HPDE6-E6E7 (cell line): Measurements from ENCODE around the gene TOX4.

ENCODE experiments used
- DNase-seq: peaks from one replicate; pipeline ENCODE4 v3.0.0; 2011; ENCODE audit warnings: missing footprints; ENCODE audit errors: extremely low spot score

The TOX4 gene

DNA sequence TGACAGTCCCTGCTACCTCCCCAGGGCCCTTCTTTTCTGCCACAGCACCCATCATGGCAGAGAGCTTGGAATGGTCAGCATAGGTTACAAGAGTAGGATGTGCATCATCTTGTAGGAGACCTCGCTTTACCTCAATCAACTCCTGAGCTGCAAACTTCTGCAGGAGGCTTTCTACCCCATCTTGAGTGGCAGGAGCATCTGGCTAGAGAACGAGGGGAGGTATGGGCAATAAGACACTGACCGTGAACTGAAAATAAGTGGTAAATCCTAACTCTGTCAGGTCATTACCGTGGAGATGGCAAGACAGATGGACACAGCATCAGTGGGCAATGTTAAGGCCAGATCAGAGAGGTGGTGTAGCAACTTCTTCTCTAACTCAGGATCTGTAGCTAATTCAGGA lies 26.4 kb downstream of the TOX4 start:
- no peak for DNase-seq

DNA sequence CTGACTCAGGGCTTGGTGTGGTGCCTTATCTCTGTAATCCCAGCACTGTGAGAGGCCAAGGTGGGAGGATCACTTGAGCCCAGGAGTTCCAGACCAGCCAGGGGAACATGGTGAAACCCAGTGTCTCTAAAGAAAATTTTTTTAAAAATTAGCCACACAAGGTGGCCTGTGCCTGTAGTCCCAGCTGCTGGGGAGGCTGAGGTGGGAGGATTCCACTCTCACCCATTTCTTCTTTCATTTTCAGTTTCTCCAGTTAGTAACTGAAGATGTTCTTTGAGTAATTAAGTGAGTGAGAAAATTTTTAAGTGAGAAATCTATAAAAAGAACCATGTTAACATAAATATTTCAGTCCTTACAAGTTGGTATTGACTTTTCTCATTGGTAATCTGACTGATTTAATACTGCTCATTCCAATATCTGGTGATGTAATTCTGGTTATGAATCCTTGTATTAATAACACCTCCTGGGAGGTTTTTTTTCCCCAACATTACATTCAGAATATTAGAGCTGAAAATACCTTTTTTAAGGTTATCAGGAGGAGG lies 28.1 kb downstream of the TOX4 start:
- no peak for DNase-seq

DNA sequence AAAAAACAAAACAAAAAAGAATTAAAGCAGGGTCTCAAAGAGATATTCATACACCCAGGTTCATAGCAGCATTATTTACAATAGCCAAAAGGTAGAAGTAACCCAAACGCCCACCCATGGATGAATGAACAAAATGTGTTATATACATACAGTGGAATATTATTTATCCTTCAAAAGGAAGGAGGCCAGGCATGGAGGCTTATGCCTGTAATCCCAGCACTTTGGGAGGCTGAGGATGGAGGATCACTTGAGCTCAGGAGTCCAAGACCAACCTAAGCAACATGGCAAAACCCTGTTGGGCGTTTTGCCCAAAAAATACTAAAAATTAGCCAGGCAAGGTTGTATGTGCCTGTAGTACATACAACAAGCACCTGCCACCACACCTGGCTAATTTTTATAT lies 29.6 kb downstream of the TOX4 start:
- DNase-seq: no peak

DNA sequence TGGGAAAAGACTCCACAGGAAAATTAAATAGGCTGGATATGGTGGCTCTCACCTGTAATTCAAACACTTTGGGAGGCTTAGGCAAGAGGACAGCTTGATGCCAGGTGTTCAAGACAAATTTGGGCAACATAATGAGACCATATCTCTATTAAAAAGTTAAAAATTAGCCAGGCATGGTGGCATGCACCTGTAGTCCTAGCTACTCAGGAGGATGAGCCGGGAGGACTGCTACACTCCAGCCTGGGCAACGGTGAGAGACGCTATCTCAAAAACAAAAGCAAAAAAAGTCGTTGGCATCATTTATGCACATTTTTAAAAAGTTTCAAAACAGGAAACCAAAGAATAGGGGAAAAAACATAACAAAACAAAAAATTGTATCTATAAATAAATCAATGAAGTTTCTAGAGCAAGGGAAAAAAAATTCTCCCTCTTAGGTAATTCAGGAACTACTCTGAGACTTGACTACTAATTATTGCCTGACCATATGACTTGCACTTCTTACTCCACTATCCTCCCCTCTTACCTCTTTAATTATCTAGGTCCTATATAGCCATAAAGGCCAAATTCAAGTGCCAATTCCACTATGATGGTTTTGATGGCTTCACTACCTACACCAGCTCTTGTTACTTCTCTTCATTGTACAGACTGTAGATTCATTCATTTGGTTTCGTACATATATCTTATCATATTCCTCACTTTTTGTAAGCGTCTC lies 32.6 kb downstream of the TOX4 start:
- DNase-seq: no peak

DNA sequence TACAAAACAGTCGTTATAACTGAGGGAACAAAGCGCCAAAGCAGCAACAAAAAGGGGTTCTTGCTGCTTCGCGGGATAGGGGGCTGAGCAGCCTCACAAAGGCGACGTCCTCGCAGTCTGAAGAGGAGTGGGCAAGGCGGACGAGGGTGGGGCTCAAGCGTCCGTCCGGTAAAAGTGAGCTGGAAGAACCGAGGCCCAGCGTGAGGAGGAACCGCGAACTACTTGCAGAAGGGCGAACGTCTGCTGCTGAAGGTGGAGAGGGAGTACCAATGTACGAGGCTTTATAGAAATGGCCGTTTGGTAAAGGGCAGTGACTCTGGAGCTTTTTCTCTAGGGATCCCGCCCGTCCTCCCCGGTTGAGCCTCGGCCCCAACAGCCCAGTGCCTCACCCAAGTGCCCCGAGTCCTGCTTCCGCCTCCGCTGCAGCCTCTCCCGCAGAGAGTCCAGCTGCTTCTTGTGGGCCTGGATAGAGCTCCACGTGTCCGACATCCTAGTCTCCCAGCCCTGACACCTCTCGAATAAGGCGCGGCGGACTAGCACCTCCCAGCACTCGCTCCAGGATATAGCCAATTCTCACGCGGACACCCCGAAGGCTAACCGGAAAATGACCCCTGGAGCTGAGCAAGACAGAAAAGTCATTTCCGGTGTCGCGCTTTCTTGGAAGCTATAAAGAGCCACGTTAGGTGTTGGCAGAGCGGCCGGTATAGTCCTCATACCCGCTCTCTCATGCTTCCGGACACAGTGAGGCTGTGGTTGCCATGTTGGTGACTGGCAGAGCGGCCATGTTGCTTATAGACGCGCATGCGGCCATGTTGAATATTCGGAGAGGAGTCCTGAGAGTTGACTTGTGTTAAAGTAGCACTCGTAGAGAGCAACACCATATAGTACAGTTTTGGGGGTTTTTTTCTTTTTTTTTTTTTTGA lies 34.0 kb downstream of the TOX4 start, which contains the start of gene METTL3:
METTL3 (minus strand) TSS at position 606 of the 923 bp plus-strand sequence; CDS start at position 489, 117 bp downstream.
- DNase-seq: peak; percentile 92

DNA sequence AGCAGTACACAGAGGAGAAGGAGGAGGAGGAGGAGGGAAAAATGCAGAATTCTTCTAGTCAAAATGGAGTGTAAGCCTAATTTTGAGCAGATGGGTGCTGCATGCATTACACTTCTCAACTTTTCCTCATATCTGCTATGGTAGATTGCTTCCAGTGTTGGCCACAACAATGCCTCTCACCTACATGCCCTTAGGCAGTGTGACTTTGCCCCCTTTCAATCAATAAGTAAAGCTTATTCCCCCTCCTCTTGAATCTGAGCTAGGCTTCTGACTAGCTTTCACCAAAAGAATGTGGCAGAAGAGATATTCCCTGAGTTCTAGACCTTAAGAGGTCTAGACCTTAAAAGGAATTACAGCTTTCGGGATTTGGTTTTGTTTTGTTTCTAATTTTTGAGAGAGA lies 37.3 kb downstream of the TOX4 start:
- no peak for DNase-seq

DNA sequence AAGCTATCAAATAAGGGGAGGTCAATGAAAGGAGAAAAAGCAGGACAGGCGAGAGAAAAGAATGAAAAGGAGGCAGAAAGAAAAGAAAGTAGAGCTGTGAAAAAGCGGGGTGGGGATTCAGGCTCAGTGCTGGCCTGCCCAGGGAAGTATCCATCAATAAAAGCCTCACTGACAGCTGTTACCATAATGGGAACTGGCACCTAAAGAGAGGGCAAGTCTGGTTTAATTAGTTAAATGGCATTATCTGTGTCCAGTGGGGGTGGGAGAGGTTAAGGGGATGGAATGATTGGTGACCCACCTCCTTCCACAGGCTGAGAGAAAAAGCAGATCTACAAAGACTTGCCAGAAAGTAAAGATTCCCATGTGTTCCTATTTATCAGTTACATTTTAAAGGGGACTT lies 41.7 kb downstream of the TOX4 start:
- DNase-seq: no peak

DNA sequence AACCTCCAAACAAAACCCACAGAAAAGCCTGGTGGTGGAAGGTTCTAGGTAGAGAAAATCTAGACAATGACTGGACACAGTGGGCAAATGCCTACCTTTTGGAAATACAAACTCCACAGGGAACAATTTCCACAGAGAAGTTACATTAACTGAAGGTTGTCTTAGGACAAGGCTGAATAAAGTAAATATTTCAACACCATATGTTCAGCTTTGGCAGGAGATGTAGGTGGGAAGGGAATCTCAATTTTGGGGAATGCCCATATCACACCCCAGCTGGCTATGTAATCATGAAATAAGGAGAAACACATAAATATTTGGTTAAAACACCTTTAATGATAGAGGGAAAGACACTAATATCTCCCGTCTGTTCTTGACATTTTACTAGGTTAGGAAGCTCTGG lies 43.8 kb downstream of the TOX4 start:
- DNase-seq: no peak

DNA sequence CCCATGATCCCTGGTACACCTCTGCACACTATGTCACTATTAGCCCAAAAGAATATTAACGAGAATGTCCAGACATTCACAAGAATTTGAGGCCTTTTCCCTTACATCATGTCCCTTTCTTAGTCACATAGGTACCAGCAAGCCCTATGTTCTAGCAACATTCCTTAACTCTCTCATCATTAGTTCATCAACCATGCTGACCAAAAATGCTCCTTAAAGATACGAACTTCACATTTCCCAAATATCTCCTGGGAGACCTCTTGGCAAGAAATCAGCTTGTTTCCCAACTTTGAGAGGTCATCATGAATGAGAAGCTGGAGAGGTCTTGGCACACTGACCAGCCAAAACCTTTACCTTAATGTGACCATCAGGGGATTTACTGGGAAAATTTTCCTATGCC lies 44.5 kb downstream of the TOX4 start:
- DNase-seq: no peak

DNA sequence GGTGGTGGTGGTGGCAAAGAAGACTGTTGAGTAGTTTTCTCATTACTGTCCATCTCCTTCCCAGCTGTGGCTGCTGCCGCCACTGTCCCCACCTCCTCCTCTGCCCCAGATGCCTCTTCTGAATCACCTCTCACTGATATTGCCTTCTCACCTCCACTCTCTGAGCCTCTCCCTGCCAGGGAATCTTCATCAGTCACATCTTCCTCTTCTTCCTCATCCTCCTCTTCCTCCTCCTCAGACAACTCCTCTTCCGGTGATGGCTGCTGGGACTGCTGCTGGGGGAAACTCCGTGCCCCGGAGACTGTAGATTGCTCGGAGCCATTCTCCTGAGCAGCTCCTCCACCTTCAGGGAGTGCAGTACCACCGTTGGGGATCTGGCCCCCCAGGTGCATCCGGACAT lies 46.2 kb downstream of the TOX4 start:
- DNase-seq: no peak

DNA sequence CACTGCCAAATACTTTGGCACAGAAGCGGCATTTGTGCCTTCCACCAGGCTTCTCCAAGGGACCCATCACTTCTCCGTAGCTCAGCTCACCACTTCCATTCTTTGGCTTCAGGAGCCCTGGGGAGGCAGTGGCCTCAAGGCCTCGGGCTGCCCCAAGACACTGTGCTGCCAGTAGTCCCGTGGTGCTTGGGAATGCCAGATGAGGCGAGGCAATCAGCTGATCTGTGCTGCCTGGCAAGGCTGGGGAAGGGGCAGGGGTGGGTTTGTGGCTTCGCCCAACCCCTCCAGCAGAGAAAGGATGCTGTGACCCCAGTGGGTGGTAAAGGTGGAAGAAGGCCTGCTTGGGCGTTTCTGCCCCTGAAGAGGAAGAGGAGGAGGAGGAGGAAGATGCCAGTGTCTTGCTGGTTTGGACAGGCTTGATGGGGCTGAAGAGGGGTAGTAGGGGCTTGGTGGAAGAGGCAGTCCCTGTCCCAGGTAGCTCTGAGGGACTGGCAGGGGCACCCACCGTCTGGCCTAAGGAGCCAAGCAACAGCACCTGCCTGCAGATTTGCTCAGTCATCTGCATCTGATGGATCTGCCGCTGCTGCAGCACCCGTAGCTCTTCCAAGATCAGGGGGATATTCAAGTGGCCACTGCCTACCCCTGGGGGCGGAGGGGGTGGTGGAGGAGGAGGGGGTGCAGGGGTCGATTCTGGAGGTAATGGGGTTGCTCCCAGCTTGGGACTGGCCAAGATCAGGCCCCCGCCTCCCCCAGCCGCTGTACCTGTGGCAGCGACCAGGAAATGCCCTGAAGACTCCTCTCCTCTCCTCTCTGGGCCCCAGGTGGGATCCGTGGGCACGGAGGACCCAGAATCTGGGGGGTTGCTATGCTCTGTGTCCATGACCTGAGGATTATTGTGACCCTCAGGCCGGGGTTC lies 47.8 kb downstream of the TOX4 start:
- no peak for DNase-seq

DNA sequence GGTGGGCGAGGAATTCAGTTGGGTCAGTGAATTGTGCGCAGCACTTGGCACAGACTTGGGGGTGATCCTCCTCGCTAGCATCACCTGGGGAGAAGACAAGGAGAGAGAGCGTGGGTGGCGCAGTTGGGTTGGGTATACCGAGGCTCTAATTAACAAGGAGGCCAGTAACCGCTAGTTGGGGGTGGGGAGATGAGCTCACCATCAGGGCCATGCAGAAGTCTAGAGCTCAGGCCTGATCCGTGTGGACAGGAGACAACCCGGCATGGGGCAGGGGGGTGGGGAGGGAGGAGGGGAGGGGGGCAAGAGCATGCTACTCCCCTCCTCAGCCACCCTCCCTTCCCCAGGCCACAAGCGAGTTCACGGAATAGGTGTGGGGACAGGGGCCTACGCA lies 48.6 kb downstream of the TOX4 start:
- DNase-seq: no peak

DNA sequence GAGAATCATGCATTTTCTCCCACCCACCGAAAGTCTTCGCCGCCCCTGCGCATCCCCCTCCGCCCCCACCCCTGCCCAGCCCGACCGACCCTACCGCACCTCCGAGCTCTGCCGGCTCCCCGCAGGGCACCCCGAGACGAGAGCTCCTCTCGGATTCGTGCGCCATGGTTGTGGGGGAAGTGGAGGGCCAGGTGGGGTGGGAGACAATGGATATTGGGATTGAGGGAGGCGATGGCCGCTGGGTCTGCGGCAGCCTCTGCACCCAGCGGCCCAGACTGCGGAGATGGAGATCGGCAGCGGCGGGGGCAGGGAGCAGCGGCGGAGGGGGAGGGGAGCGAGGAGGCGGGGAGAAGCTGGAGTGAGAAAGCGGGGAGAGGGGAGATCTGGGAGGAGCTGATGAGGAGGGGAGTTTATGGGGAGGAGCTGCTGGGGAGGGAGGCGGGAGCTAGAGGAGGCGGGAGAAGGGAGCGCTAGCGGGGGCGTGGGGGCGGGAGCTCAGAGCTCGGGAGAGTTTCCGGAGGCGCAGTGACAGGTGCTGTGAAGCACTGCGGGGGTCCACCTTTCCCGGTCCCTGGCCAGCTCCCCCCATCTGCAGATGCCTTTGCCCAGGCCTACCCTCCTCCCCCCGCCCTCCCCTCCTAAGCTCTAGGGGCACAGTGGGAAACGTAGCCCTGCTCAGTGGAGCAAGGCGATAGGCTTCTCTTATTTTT lies 49.1 kb downstream of the TOX4 start, which contains the start of gene SALL2:
SALL2 (minus strand) TSS at position 385 of the 710 bp plus-strand sequence; CDS start at position 166, 219 bp downstream.
- no peak for DNase-seq

DNA sequence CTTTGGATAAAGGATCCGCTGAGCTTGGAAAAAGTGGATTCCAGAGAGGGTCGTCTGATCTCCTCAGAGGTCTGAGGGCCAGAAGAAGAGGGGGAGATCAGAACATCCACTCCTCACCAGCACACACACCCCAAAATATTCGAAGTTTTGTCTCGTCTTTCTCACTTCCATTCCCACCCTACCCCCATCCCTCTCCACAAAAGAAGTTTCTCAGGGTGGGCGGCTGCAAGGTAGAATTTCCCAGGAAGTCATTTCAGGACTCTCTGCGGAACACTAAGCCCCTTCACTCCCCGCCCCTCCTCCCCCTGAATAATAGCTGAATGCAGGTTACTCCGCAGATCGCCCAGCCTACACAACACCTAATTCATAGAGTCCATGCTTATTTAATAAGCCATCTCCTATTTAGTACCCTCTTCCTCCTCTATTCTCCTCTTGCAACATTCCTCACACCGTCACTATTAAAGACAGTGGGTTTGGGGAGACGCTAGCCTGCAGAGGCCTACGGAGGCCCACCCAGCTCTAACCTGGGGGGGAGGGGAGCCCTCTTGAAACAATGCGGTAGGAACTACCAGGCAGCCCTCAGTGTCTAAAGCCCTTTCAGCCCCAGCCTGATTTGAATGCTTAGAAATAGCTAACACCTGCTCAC lies 49.8 kb downstream of the TOX4 start:
- no peak for DNase-seq

DNA sequence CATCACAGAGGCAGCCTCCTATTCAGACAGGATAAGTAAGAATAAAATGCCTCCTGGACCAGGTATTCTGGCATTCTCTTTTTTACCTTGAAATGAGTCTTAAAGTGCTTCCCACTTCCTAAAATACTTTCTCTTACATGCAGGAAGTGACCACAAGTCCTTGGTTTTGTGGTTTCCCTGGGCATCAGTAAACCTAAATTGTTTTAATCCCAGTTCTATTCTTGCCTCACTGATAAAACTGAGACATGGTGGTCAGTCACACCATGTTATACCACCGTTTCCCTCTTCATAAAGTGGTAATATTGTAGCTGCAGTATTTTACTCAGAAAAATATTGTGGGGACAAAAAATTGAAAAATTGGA lies 50.3 kb downstream of the TOX4 start:
- DNase-seq: no peak

DNA sequence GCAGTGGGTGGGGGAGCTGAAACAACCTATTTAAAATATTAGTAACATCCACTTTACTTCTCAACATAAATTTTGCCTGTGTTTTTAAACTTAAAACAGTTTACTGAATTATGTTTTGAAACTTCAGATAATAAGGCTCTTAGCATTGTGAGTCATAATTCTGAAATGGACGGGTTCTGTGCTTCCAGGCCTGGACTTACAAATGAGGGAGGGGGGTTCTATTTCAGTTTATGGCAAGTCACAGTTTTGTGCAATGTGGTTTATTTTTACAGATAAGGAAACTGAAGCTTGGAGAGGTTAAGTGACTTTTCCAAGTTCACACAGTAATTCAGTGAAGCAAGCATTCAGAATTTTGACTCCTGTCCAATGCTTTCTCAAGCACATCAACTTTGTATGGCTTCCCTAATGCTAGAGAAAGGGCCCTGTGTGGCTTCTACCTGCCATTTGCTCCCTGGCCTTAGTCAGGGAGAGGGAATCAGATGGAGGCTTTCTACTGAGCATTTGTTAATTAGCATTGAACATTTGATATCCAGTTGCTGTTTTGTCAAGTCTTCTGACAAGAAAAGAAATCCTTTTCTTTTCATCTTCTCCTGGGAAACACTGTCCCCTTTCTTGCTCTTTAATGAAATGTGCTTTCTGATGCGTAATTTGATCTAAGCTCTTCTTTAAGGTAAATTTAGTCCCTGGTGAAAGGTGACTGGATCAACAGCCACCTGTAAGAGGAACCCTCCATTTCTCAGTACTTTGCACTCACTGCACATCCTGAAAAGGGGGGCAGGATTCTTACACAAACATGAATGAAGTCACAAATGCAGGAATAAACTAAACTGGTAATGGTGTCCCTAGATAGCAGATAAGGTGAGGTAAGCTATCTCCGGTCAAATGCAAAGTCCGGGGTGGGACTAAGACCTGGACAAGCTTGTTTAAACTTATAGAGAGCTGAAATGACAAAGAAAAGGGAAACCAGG lies 51.7 kb downstream of the TOX4 start:
- DNase-seq: no peak

DNA sequence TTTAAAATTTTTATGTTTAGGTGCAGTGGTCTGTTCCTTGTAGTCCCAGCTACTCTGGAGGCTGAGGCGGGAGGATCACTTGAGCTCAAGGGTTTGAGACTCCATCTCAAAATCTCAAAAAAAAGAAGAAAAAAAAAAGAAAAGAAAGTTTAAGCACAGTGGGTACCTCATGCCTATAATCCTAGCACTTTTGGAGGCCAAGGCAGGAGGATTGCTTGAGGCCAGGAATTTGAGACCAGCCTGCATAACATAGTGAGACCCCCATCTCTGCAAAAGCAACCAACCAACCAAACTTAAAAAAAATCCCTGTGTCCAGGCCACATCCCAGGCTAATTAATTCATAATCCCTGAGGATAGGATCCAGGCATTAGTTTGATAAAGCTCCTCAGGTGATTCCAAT lies 52.5 kb downstream of the TOX4 start:
- no peak for DNase-seq

DNA sequence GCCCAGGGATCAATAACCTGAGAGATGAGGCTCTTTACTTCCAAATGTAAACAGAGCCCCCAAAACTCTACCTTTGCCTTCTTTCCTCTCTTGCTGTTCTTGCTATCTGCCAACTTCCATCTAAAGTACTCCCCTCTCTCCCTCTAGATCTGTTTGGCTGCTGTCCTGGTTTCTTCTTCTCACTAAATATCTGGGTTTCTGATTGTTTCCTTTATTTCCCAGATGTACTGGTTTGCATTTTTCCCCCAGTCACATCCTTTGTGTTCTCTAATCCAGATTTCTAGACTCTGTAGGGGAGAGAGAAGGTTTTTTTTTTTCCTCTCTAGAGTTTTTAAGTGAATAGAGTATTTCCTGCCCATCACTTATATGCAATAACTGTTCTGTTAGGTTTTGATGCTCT lies 56.3 kb downstream of the TOX4 start:
- DNase-seq: no peak

DNA sequence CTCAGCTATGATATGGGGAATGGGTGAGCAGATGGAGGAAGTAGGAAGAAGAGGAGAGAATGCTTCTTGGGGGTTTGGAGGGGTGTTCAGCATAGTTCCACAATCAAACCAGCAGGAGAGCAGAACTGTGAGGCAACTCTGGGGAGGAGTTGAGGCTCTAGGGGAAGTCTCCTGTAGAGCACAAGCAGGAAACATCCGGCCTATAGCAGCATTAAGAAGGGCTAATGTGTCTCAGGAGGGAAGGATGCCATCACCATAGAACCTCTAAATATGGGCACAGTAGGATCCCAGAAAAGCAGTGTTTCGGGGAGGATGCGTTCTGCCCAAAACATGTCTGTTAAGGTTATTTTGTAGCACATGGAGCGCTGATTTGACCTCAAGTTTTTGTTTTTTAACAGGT lies 57.6 kb downstream of the TOX4 start:
- DNase-seq: no peak
